Osteoblast (primary cell): ENCODE data around the gene INCA1. TPM values are rescaled to one million over a fixed set of nuclear protein-coding genes. Genes with fewer than 3 reads are reported as not detected.

Source experiments
- DNase-seq: peaks from one replicate; pipeline ENCODE4 v3.0.0; 2011; ENCODE audit warnings: low spot score, mixed read lengths; ENCODE audit not compliant: insufficient read length; ENCODE audit errors: missing footprints
- H2AFZ ChIP-seq: 2 replicates; pipeline ENCODE4 v1.6.0; 2011; ENCODE audit warnings: mild to moderate bottlenecking, low read length
- H3K27ac ChIP-seq: 2 replicates; pipeline ENCODE4 v1.5.1; 2011; ENCODE audit warnings: mild to moderate bottlenecking, low read depth, low read length, moderate library complexity
- H3K27me3 ChIP-seq: 2 replicates; pipeline ENCODE4 v1.6.0; 2012; ENCODE audit warnings: mild to moderate bottlenecking, control low read depth, inconsistent platforms, low read length, moderate library complexity; ENCODE audit not compliant: insufficient read depth
- H3K36me3 ChIP-seq: 2 replicates; pipeline ENCODE4 v1.5.1; 2011; ENCODE audit warnings: mild to moderate bottlenecking, low read length, control low read depth, moderate library complexity; ENCODE audit not compliant: insufficient read depth
- H3K4me1 ChIP-seq: 2 replicates; pipeline ENCODE4 v1.5.1; 2011; ENCODE audit warnings: mild to moderate bottlenecking, low read length, control low read depth, moderate library complexity; ENCODE audit not compliant: insufficient read depth
- H3K4me2 ChIP-seq: 2 replicates; pipeline ENCODE4 v1.6.0; 2011; ENCODE audit warnings: mild to moderate bottlenecking, low read length; ENCODE audit not compliant: insufficient read depth
- H3K4me3 ChIP-seq: fragments of 200-600 bp; sonication (generic); 3 replicates; pipeline ENCODE4 v1.5.1; 2012; ENCODE audit warnings: mild to moderate bottlenecking, low read length, inconsistent platforms; ENCODE audit not compliant: insufficient read depth
- H3K79me2 ChIP-seq: 2 replicates; pipeline ENCODE4 v1.6.0; 2012; ENCODE audit warnings: mild to moderate bottlenecking, low read length, control low read depth, inconsistent platforms; ENCODE audit not compliant: insufficient read depth
- H3K9me3 ChIP-seq: 2 replicates; pipeline ENCODE4 v1.5.1; 2011; ENCODE audit warnings: low read depth, low read length, control low read depth
- H4K20me1 ChIP-seq: 2 replicates; pipeline ENCODE4 v1.6.0; 2012; ENCODE audit warnings: mild to moderate bottlenecking, low read length, control low read depth; ENCODE audit not compliant: insufficient read depth
- total RNA-seq: library from RNA; depleted of rRNA; stranded (reverse); fragments of >200 nt; gene quantifications from 2 replicates; pipeline ENCODE4 v1.2.3, GENCODE V29; 2012
- TF ChIP-seq, protein P1 (sequence below): IDR thresholded peaks from 2 replicates; pipeline ENCODE4 v1.5.1; 2011; ENCODE audit warnings: mild to moderate bottlenecking, low read depth, low read length, moderate library complexity; ENCODE audit errors: extremely low read depth

The INCA1 gene
- total RNA-seq, 1 donor: 0.36 TPM

- TF ChIP-seq, protein P1, sequence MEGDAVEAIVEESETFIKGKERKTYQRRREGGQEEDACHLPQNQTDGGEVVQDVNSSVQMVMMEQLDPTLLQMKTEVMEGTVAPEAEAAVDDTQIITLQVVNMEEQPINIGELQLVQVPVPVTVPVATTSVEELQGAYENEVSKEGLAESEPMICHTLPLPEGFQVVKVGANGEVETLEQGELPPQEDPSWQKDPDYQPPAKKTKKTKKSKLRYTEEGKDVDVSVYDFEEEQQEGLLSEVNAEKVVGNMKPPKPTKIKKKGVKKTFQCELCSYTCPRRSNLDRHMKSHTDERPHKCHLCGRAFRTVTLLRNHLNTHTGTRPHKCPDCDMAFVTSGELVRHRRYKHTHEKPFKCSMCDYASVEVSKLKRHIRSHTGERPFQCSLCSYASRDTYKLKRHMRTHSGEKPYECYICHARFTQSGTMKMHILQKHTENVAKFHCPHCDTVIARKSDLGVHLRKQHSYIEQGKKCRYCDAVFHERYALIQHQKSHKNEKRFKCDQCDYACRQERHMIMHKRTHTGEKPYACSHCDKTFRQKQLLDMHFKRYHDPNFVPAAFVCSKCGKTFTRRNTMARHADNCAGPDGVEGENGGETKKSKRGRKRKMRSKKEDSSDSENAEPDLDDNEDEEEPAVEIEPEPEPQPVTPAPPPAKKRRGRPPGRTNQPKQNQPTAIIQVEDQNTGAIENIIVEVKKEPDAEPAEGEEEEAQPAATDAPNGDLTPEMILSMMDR: no peak
Measured at GRCh38 chr17:4999430-5000093, 2.2 kb upstream of the INCA1 start.

GRCh38 chr17:4998732-4999429 is 1.6 kb upstream of the INCA1 start:
- Histone ChIP-seq H3K27ac (peak overlapping the region; percentile 41), H3K9me3 (no peaks in the 10 kb centered on the region), H3K79me2 (peaks cover 31% of the 10 kb centered on the region), H2AFZ (peak overlapping the region; percentile 59), H3K4me1 (peaks cover 24% of the 10 kb centered on the region), H4K20me1 (peaks cover 24% of the 10 kb centered on the region), H3K4me3 (peak overlapping the region; percentile 96), H3K27me3 (no peaks in the 10 kb centered on the region), H3K36me3 (peaks cover 25% of the 10 kb centered on the region), H3K4me2 (peak overlapping the region; percentile 94)
- TF ChIP-seq, protein P1: no peak
- DNase-seq: peak; percentile 87

More at GRCh38 chr17:4999430-5000093, 2.2 kb upstream of the INCA1 start:
- Histone ChIP-seq H3K79me2 (peaks cover 31% of the 10 kb centered on the region), H3K36me3 (peaks cover 32% of the 10 kb centered on the region), H3K4me3 (peak overlapping the region; percentile 96), H3K27ac (no peak overlapping the region), H3K9me3 (no peaks in the 10 kb centered on the region), H3K4me1 (peaks cover 24% of the 10 kb centered on the region), H2AFZ (no peak overlapping the region), H4K20me1 (peaks cover 24% of the 10 kb centered on the region), H3K4me2 (peak overlapping the region; percentile 94), H3K27me3 (no peaks in the 10 kb centered on the region)
- peak; percentile 79 for DNase-seq

DNA sequence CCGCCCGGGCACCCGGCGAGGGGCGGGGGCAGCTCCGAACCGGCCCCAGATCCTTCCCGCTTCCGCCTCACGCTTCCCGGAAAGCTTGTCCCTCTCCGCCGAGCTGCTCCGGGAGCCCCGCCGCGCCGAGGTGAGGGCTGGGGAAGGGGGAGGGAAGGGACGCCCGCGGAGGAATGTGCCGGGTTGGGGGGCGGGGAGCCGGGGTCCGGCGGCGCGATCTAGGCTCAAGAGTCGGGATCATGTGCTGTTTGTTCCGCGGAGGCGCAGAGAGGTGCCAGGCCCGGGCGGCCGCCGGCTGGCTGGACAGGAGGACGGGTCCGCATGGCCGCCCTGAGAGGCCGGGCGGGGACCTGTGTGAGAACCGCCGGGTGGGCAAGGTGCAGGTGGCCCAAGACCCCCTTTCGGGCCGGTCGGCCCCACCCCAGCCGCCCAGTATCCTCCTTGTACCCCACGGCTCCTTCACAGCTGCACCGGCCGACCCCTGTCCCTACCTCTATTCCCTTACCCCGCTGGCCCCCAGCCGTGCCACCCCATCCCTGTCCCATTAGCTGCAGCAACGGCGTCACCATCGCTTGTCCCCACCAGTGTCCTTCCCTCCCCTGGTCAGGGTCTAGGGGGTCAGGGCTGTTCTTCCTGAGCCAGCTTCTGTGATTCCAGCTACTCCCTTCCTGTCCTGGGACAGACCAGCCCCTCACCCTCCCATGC is 857 bp upstream of the INCA1 start:
- Histone ChIP-seq H2AFZ (peak overlapping the region; percentile 59), H4K20me1 (peaks cover 24% of the 10 kb centered on the region), H3K4me2 (peak overlapping the region; percentile 94), H3K27ac (peak overlapping the region; percentile 41), H3K4me1 (peaks cover 24% of the 10 kb centered on the region), H3K36me3 (peaks cover 22% of the 10 kb centered on the region), H3K27me3 (no peaks in the 10 kb centered on the region), H3K79me2 (peaks cover 31% of the 10 kb centered on the region), H3K9me3 (no peaks in the 10 kb centered on the region), H3K4me3 (peak overlapping the region; percentile 96)
- DNase-seq: peak; percentile 91
- TF ChIP-seq, protein P1: no peak

DNA sequence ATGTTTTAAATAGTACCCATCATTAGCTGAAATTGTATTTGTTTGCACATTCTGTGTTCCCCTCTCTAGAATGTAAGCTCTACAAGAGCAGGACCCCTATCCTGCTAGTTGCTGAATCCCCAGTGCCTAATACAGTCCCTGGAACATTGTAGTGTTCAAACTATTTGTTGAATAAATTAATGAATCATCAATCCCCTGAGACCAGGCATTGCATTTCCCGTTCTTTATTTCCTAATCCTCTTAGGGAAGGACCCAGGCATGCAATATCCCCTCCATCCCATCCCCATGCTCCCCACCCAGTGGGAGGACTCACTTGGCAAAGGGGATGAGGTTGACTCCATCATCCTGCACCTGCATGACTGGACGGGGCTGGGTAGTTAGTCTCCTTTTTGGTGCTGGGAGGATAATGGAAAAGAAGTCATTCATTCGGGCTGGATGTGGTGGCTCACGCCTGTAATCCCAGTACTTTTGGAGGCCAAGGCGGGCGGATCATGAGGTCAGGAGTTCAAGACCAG is 3.2 kb downstream of the INCA1 start:
- Histone ChIP-seq H3K79me2 (peaks cover 13% of the 10 kb centered on the region), H2AFZ (no peak overlapping the region), H3K27me3 (no peaks in the 10 kb centered on the region), H3K4me2 (no peak overlapping the region), H3K9me3 (no peaks in the 10 kb centered on the region), H3K27ac (no peak overlapping the region), H4K20me1 (peaks cover 7% of the 10 kb centered on the region), H3K4me1 (peaks cover 12% of the 10 kb centered on the region), H3K4me3 (no peak overlapping the region), H3K36me3 (no peaks in the 10 kb centered on the region)
- peak; percentile 56 for DNase-seq
- TF ChIP-seq, protein P1: no peak
